ENCODE measurements around the gene DNAJC9.

Gene DNAJC9

GRCh38 chr10:73287441-73287840, 40.4 kb upstream of the DNAJC9 start:
- Histone ChIP-seq H3K9ac (ENCODE audit: low read length) (no peak overlapping the region), H3K4me1 (ENCODE audit: low read length) (no peaks in the 10 kb centered on the region), H2AFZ (ENCODE audit: low read length) (no peak overlapping the region), H3K9me2 (replicated peaks; ENCODE audit: insufficient read depth, low read length) (no peaks in the 10 kb centered on the region), H3K27me3 (replicated peaks; ENCODE audit: insufficient read depth, low read length) (no peaks in the 10 kb centered on the region), H3K27ac (ENCODE audit: low read length) (no peak overlapping the region), H3K79me2 (ENCODE audit: low read length) (no peaks in the 10 kb centered on the region), H3K9me3 (replicated peaks; ENCODE audit: insufficient read depth, low read length) (no peaks in the 10 kb centered on the region), H3K4me3 (ENCODE audit: low read length) (no peak overlapping the region), H3F3A (ENCODE audit: insufficient read depth, low read length) (no peaks in the 10 kb centered on the region), H3K4me2 (ENCODE audit: low read depth, low read length) (no peak overlapping the region), H3K36me3 (replicated peaks; ENCODE audit: insufficient read depth, low read length) (no peaks in the 10 kb centered on the region), H4K20me1 (ENCODE audit: insufficient read depth, low read length) (no peaks in the 10 kb centered on the region)
- no peak for DNase-seq
- TF ChIP-seq EZH2 (optimal IDR thresholded peaks at IDR 0.05; ENCODE audit: low read depth, low read length) (no peak), CTCF (IDR thresholded peaks at IDR 0.05; ENCODE audit: low read length) (no peak), EZH2phosphoT487 (IDR thresholded peaks at IDR 0.05; ENCODE audit: low read length) (no peak)

- TF ChIP-seq EZH2 (optimal IDR thresholded peaks at IDR 0.05; ENCODE audit: low read depth, low read length) (no peak), CTCF (IDR thresholded peaks at IDR 0.05; ENCODE audit: low read length) (no peak), EZH2phosphoT487 (IDR thresholded peaks at IDR 0.05; ENCODE audit: low read length) (no peak)
- H3K9me3 ChIP-seq (replicated peaks; ENCODE audit: insufficient read depth, low read length) = no peaks in the 10 kb centered on the region
- H4K20me1 ChIP-seq (ENCODE audit: insufficient read depth, low read length) = no peaks in the 10 kb centered on the region
- H3K4me2 ChIP-seq (ENCODE audit: low read depth, low read length) = no peak overlapping the region
- no peak for DNase-seq
- no peaks in the 10 kb centered on the region for H3K36me3 ChIP-seq (replicated peaks; ENCODE audit: insufficient read depth, low read length)
- H3K27me3 ChIP-seq (replicated peaks; ENCODE audit: insufficient read depth, low read length) = no peaks in the 10 kb centered on the region
- no peaks in the 10 kb centered on the region for H3K9me2 ChIP-seq (replicated peaks; ENCODE audit: insufficient read depth, low read length)
- no peak overlapping the region for H3K9ac ChIP-seq (ENCODE audit: low read length)
- H2AFZ ChIP-seq (ENCODE audit: low read length) = no peak overlapping the region
- H3K4me3 ChIP-seq (ENCODE audit: low read length) = no peak overlapping the region
- H3F3A ChIP-seq (ENCODE audit: insufficient read depth, low read length) = no peaks in the 10 kb centered on the region
- no peaks in the 10 kb centered on the region for H3K4me1 ChIP-seq (ENCODE audit: low read length)
- H3K79me2 ChIP-seq (ENCODE audit: low read length) = no peaks in the 10 kb centered on the region
- no peak overlapping the region for H3K27ac ChIP-seq (ENCODE audit: low read length)
Observed at GRCh38 chr10:73281097-73281496, 34.0 kb upstream of the DNAJC9 start.

- no peaks in the 10 kb centered on the region for H3K9me3 ChIP-seq (replicated peaks; ENCODE audit: insufficient read depth, low read length)
- H3K36me3 ChIP-seq (replicated peaks; ENCODE audit: insufficient read depth, low read length) = no peaks in the 10 kb centered on the region
- H3K9me2 ChIP-seq (replicated peaks; ENCODE audit: insufficient read depth, low read length) = no peaks in the 10 kb centered on the region
- no peak overlapping the region for H3K27ac ChIP-seq (ENCODE audit: low read length)
- no peak overlapping the region for H3K4me3 ChIP-seq (ENCODE audit: low read length)
- no peak for TF ChIP-seq EZH2phosphoT487 (IDR thresholded peaks at IDR 0.05; ENCODE audit: low read length)
- no peak overlapping the region for H3K4me2 ChIP-seq (ENCODE audit: low read depth, low read length)
- no peaks in the 10 kb centered on the region for H3K27me3 ChIP-seq (replicated peaks; ENCODE audit: insufficient read depth, low read length)
- no peaks in the 10 kb centered on the region for H3K79me2 ChIP-seq (ENCODE audit: low read length)
- no peak overlapping the region for H3K9ac ChIP-seq (ENCODE audit: low read length)
- DNase-seq = no peak
- no peaks in the 10 kb centered on the region for H4K20me1 ChIP-seq (ENCODE audit: insufficient read depth, low read length)
- H2AFZ ChIP-seq (ENCODE audit: low read length) = no peak overlapping the region
- H3F3A ChIP-seq (ENCODE audit: insufficient read depth, low read length) = no peaks in the 10 kb centered on the region
- no peaks in the 10 kb centered on the region for H3K4me1 ChIP-seq (ENCODE audit: low read length)
Observed at GRCh38 chr10:73264423-73264822, 17.4 kb upstream of the DNAJC9 start.

DNA sequence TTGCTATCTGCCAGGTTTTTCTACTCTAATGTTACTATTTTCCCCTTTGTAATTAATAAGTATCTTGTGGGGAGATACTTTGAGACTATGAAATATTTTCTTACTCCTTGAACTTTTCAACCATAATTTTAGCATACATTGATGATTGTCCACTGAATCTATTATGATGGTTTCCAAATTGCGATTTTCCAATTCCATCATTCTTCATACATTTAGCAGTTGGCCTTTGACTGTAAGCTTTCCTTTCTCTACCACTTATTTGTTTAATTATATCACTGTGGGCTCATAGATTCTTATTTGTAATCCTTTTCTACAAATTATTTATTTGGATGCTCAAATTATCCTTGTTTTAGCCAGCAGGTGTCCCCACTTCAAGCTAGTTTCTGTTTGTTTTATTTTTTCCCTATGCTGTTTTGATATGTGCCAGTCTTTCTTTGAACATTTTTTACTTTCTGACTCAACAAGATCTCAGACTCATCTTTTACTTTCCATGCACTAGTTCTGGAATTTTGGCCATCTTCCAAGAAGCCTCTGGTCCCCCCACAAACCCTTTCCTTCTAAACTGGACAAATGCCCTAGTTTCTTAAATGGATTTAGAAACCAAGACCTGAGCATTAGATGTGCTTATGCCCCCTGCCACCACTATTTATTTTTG, 16.8 kb upstream of the DNAJC9 start:
- no peaks in the 10 kb centered on the region for H3K9me3 ChIP-seq (replicated peaks; ENCODE audit: insufficient read depth, low read length)

More for the DNA sequence above, 16.8 kb upstream of the DNAJC9 start:
- Histone ChIP-seq H3K27me3 (replicated peaks; ENCODE audit: insufficient read depth, low read length) (no peaks in the 10 kb centered on the region), H4K20me1 (ENCODE audit: insufficient read depth, low read length) (no peaks in the 10 kb centered on the region), H3K27ac (ENCODE audit: low read length) (no peak overlapping the region), H3K4me3 (ENCODE audit: low read length) (no peak overlapping the region), H3K4me2 (ENCODE audit: low read depth, low read length) (no peak overlapping the region), H3F3A (ENCODE audit: insufficient read depth, low read length) (no peaks in the 10 kb centered on the region), H3K4me1 (ENCODE audit: low read length) (no peaks in the 10 kb centered on the region), H3K9me2 (replicated peaks; ENCODE audit: insufficient read depth, low read length) (no peaks in the 10 kb centered on the region), H3K79me2 (ENCODE audit: low read length) (no peaks in the 10 kb centered on the region), H3K36me3 (replicated peaks; ENCODE audit: insufficient read depth, low read length) (no peaks in the 10 kb centered on the region), H2AFZ (ENCODE audit: low read length) (no peak overlapping the region), H3K9ac (ENCODE audit: low read length) (no peak overlapping the region)
- DNase-seq = peak; percentile 17
- TF ChIP-seq CTCF (IDR thresholded peaks at IDR 0.05; ENCODE audit: low read length) (peak; percentile 64), EZH2 (optimal IDR thresholded peaks at IDR 0.05; ENCODE audit: low read depth, low read length) (no peak), EZH2phosphoT487 (IDR thresholded peaks at IDR 0.05; ENCODE audit: low read length) (no peak)

Data from MM.1S (cell line).